Endothelial cell of umbilical vein (primary cell): ENCODE data around the gene FAM78A. TPM values are rescaled to one million over a fixed set of nuclear protein-coding genes. Genes with fewer than 3 reads are reported as not detected.

Experiments used
- BruUV-seq: library from RNA; stranded (reverse); fragments of 400-500 nt; replicated peaks from 2 replicates; lab custom pipeline; 2021; lab: Mats Ljungman, UMichigan
- CTCF ChIA-PET: fragments of 300-600, 350-600 bp; sonication (Branson Sonifier 250); formaldehyde crosslinking; loops from one replicate; lab custom pipeline; 2021; ENCODE audit warnings: antibody characterized with exemption, inconsistent platforms; lab: Charles Lee
- POLR2A ChIA-PET: fragments of 300-600, 350-600 bp; sonication (Branson Sonifier 250); formaldehyde crosslinking; loops from one replicate; lab custom pipeline; 2021; ENCODE audit warnings: antibody characterized with exemption, inconsistent platforms; lab: Charles Lee
- DNase-seq: peaks from one replicate; pipeline ENCODE4 v3.0.0-alpha.2; 2011; ENCODE audit warnings: low read depth, low spot score
- FAIRE-seq: peaks from 2 replicates; lab custom pipeline; 2011; peaks lifted over from hg19 to GRCh38; lab: Jason Lieb, UNC
- H2AFZ ChIP-seq: 2 replicates; pipeline ENCODE4 v1.6.0; 2012; ENCODE audit warnings: low read depth, low read length, control low read depth, inconsistent platforms
- H3K27ac ChIP-seq: 2 replicates; pipeline ENCODE4 v1.5.1; 2011; ENCODE audit warnings: low read depth, mild to moderate bottlenecking, control low read depth, low read length, moderate library complexity; ENCODE audit not compliant: insufficient read depth
- H3K27me3 ChIP-seq, 2 experiments: 2 replicates each; pipeline versions ENCODE4 v1.6.0 to v1.6.1; 2011; ENCODE audit warnings: low read length in 2 of 2, mixed read lengths in 1 of 2; ENCODE audit not compliant: control insufficient read depth in 2 of 2, insufficient read depth in 2 of 2
- H3K36me3 ChIP-seq, 2 experiments: 2 replicates in 1 of 2; 3 replicates in 1 of 2; pipeline ENCODE4 v1.5.1; 2011; ENCODE audit warnings: low read length in 2 of 2, mild to moderate bottlenecking in 1 of 2, moderate library complexity in 1 of 2; ENCODE audit not compliant: control insufficient read depth in 2 of 2, insufficient read depth in 2 of 2; ENCODE audit errors: extremely low read depth in 1 of 2
- H3K4me1 ChIP-seq: 3 replicates; pipeline ENCODE4 v1.5.1; 2011; ENCODE audit warnings: mild to moderate bottlenecking, low read length; ENCODE audit not compliant: control insufficient read depth, insufficient read depth; ENCODE audit errors: extremely low read depth
- H3K4me2 ChIP-seq: 2 replicates; pipeline ENCODE4 v1.6.1; 2011; ENCODE audit warnings: low read length, control low read depth, mixed read lengths; ENCODE audit not compliant: insufficient read depth
- H3K4me3 ChIP-seq, 3 experiments: fragments of 200-600 bp in 1 of 3; sonication (generic), shearing (Covaris generic) in 1 of 3; replicated peaks in 1 of 3; 2 replicates each; pipeline ENCODE4 v1.5.1; 2011 to 2016; ENCODE audit warnings: control low read depth in 3 of 3, low read length in 3 of 3, mild to moderate bottlenecking in 2 of 3, inconsistent platforms in 1 of 3, low read depth in 1 of 3, moderate library complexity in 1 of 3; ENCODE audit not compliant: insufficient read depth in 1 of 3
- H3K79me2 ChIP-seq: 2 replicates; pipeline ENCODE4 v1.6.0; 2012; ENCODE audit warnings: low read length, inconsistent platforms; ENCODE audit not compliant: control insufficient read depth, insufficient read depth
- H3K9ac ChIP-seq: replicated peaks from 2 replicates; pipeline ENCODE3; 2011; ENCODE audit warnings: low read length, control low read depth; ENCODE audit not compliant: insufficient read depth; ENCODE audit errors: extremely low read depth
- H3K9me1 ChIP-seq: replicated peaks from 3 replicates; pipeline ENCODE4 v1.6.0; 2011; ENCODE audit warnings: mild to moderate bottlenecking, low read length; ENCODE audit not compliant: control insufficient read depth, insufficient read depth; ENCODE audit errors: extremely low read depth
- H3K9me3 ChIP-seq: replicated peaks from 2 replicates; pipeline ENCODE4 v1.5.1; 2012; ENCODE audit warnings: low read length, inconsistent platforms; ENCODE audit not compliant: control insufficient read depth, insufficient read depth
- H4K20me1 ChIP-seq: replicated peaks from 2 replicates; pipeline ENCODE3; 2011; ENCODE audit warnings: mild to moderate bottlenecking, low read length; ENCODE audit not compliant: control insufficient read depth, insufficient read depth; ENCODE audit errors: extremely low read depth
- EZH2 ChIP-seq: IDR thresholded peaks from 2 replicates; pipeline ENCODE4 v1.6.1; 2012; ENCODE audit warnings: borderline replicate concordance, low read depth, mild to moderate bottlenecking, moderate library complexity, low read length, inconsistent platforms; ENCODE audit not compliant: severe bottlenecking
- FOS ChIP-seq: IDR thresholded peaks from 2 replicates; pipeline ENCODE4 v1.6.1; 2011; ENCODE audit warnings: mild to moderate bottlenecking, low read length, moderate library complexity, borderline replicate concordance; ENCODE audit not compliant: insufficient read depth
- GATA2 ChIP-seq: IDR thresholded peaks from 2 replicates; pipeline ENCODE4 v1.7.0; 2011; ENCODE audit warnings: low read depth, mild to moderate bottlenecking, moderate library complexity, mixed read lengths, low read length; ENCODE audit not compliant: insufficient read length, insufficient read depth
- JUN ChIP-seq: IDR thresholded peaks from 2 replicates; pipeline ENCODE4 v1.6.1; 2011; ENCODE audit warnings: borderline replicate concordance, low read depth; ENCODE audit not compliant: insufficient read length, insufficient read depth
- MYC ChIP-seq: IDR thresholded peaks from one replicate; pipeline ENCODE4 v1.6.1; 2011; ENCODE audit warnings: mild to moderate bottlenecking, low read depth, low read length
- POLR2A ChIP-seq: IDR thresholded peaks from 2 replicates; pipeline ENCODE4 v1.6.1; 2012; ENCODE audit warnings: low read depth, mild to moderate bottlenecking, control low read depth, low read length
- POLR2AphosphoS5 ChIP-seq: IDR thresholded peaks from 2 replicates; pipeline ENCODE4 v1.6.1; 2012; ENCODE audit warnings: low read depth, mild to moderate bottlenecking, control low read depth, low read length, moderate library complexity; ENCODE audit not compliant: insufficient read depth
- dilution Hi-C: fragments of 300-500 bp; cut with MboI; formaldehyde crosslinking; loops from one replicate; pipeline ENCODE4 v1.15.0; 2019; ENCODE audit warnings: low sequenced_read_pairs; ENCODE audit not compliant: extremely low pct_ligation_motif_present
- intact Hi-C: fragments of 100-400 bp; cut with micrococcal nuclease; formaldehyde crosslinking; loops from one replicate; pipeline ENCODE4 v1.10.0; 2022
- polyA plus RNA-seq, 4 experiments: library from polyadenylated mRNA; depleted of rRNA in 3 of 4; stranded (reverse) in 3 of 4; unstranded in 1 of 4; fragments of >200 nt; gene quantifications; 2 replicates each; pipeline versions ENCODE4 v1.2.1 to v1.2.3, GENCODE V29; 2011 to 2012; ENCODE audit warnings: missing spikeins in 1 of 4
- total RNA-seq: library from RNA; stranded (reverse); gene quantifications from 2 replicates; pipeline ENCODE4 v1.2.3, GENCODE V29; 2021
- TF ChIP-seq, protein P1 (sequence below), 2 donors: IDR thresholded peaks; 1 replicate in 1 of 2; 2 replicates in 1 of 2; pipeline ENCODE4 v1.5.1; 2011; ENCODE audit warnings: low read length in 2 of 2, mild to moderate bottlenecking in 2 of 2, moderate library complexity in 2 of 2, control low read depth in 1 of 2, inconsistent platforms in 1 of 2, low read depth in 1 of 2; ENCODE audit not compliant: insufficient read depth in 1 of 2; ENCODE audit errors: extremely low read depth in 1 of 2
- TF ChIP-seq, protein P2 (sequence below): IDR thresholded peaks from 2 replicates; pipeline ENCODE4 v1.6.1; 2011; ENCODE audit not compliant: insufficient read depth, insufficient read length

The FAM78A gene
- total and polyA plus RNA-seq, 2 donors (not counting 3 experiments of a cell fraction or from before 2014, with no cell fraction given) = 34.0 to 37.4 TPM

DNA sequence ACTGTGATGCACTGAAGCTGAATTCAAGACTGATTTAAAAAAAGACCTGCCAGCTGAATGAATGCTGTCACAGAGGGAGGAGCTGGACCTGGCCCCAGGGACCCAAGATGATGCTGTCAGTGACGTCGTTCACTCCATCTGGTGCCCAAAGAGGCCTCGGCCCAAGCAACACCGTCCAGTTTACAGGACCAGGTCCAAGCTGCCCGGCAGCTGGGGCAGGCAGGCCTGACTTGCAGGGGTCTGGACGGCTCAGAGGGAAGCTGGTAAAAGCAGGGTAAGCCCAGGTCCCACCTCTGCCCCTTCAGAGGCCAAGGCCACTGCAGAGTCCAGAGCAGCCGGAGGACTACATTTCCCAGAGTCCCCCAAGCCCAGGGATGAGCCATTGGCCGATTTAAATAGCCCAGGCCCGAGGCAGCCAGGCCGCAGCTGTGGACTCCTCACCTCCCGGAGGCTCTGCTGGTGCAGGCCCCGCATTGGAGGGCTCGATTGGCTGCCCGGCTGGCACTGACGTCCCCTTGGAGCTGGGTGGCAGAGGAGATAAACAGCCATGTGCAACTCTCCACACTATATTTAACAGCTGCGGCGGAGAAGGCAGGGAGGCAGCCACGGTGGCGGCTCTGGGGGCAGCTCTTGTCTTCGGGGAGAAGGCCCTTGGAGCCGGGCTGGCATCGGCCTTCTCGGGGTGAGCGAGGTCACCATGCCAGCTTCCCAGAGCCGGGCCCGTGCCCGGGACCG lies 13.2 kb upstream of the FAM78A start, which contains the start of gene PLPP7:
PLPP7 (plus strand) TSS at position 423 of the 735 bp plus-strand sequence; CDS start at position 698, 275 bp downstream.
- Histone ChIP-seq H3K27ac (no peak within 1 kb of the TSS), H3K4me1 (no peaks in the 10 kb centered on the region), H3K27me3 (no peaks in the 10 kb centered on the region), H3K79me2 (no peaks in the 10 kb centered on the region), H4K20me1 (no peaks in the 10 kb centered on the region), H3K4me2 (no peak within 1 kb of the TSS), H3K9ac (no peak within 1 kb of the TSS), H2AFZ (peak within 1 kb of the TSS; percentile 8), H3K9me3 (no peaks in the 10 kb centered on the region), H3K9me1 (no peaks in the 10 kb centered on the region), H3K36me3 (no peaks in the 10 kb centered on the region), H3K4me3 (peak within 1 kb of the TSS in 1 of 3 experiments; percentile 22)
- BruUV-seq = no TSS peak
- FAIRE-seq (peak; percentile 55), DNase-seq (peak; percentile 15)
- CTCF ChIA-PET = interaction anchor here (0.7 to 1.7 kb wide), 4 partner anchors 10 to 47 kb away, joined by 3 to 7 read pairs (median 4); no protein-coding TSS in a partner anchor
- dilution Hi-C loops (no loop called here), intact Hi-C loops (no loop called here)
- TF ChIP-seq POLR2A = no peak
- TF ChIP-seq MYC = no peak
- TF ChIP-seq, protein P1, sequence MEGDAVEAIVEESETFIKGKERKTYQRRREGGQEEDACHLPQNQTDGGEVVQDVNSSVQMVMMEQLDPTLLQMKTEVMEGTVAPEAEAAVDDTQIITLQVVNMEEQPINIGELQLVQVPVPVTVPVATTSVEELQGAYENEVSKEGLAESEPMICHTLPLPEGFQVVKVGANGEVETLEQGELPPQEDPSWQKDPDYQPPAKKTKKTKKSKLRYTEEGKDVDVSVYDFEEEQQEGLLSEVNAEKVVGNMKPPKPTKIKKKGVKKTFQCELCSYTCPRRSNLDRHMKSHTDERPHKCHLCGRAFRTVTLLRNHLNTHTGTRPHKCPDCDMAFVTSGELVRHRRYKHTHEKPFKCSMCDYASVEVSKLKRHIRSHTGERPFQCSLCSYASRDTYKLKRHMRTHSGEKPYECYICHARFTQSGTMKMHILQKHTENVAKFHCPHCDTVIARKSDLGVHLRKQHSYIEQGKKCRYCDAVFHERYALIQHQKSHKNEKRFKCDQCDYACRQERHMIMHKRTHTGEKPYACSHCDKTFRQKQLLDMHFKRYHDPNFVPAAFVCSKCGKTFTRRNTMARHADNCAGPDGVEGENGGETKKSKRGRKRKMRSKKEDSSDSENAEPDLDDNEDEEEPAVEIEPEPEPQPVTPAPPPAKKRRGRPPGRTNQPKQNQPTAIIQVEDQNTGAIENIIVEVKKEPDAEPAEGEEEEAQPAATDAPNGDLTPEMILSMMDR (IDR thresholded peaks at IDR 0.05; ENCODE audit: extremely low read depth in 1 of 2, insufficient read depth in 1 of 2, low read depth in 1 of 2, low read length in 2 of 2) = no peak
- TF ChIP-seq FOS = no peak
- TF ChIP-seq GATA2 = no peak
- TF ChIP-seq, protein P2, sequence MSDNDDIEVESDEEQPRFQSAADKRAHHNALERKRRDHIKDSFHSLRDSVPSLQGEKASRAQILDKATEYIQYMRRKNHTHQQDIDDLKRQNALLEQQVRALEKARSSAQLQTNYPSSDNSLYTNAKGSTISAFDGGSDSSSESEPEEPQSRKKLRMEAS = no peak
- no peak for TF ChIP-seq POLR2AphosphoS5
- no peak for TF ChIP-seq JUN
- no peak for TF ChIP-seq EZH2
- POLR2A ChIA-PET = no interaction called here
